Prostate gland (tissue), 2 donors: Measurements from ENCODE around the gene SAXO1.

Experiments
- CTCF ChIP-seq, 4 experiments: fragments of 200-600 bp in 2 of 4; fragments of 450-650 bp in 2 of 4; sonication (generic) in 2 of 4; IDR thresholded peaks; 1 replicate in 3 of 4; 2 replicates in 1 of 4; pipeline ENCODE4 v1.5.1; 2016 to 2019; ENCODE audit warnings: antibody characterized with exemption in 4 of 4, mild to moderate bottlenecking in 2 of 4, moderate library complexity in 2 of 4
- POLR2AphosphoS5 ChIP-seq: sonication (generic); formaldehyde crosslinking; IDR thresholded peaks from one replicate; pipeline ENCODE4 v1.6.1; 2017; ENCODE audit warnings: antibody characterized with exemption

DNA sequence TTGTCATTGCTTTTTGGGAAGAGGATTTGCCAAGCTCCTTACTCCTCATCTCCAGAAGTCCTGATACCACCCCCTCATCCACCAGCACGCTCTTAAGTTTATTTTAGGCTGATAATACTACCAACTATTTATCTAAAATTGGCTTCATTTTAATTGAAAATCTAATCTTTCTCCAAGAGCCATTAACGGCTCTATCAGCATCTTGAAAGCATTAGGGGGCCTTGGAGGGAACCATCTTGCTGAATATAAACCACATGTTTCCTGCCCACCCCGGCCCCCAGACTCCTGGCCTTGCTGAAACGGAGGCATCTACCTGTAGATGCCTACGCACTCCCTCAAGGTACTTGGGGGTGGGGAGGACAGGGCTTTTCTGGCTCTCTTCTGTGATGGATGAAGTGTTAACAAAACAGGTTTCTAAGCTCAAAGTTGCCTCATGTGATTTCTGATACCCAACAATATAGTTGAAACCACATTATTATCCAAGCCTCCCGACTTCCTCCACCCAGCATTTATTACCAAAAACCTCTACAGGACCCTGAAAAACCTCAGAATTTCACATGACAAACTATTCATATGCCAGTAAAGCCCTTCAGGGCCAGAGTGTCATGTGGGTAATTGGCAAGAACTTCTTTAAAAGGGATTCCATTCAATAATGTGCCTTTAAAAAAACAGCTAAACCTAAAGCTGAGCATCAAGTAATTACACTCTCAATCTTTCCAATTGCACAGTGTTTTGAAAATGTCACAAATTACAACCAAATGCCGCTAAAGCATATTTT is 96.7 kb downstream of the SAXO1 start:
- TF ChIP-seq CTCF (IDR thresholded peaks at IDR 0.05) (no peak), POLR2AphosphoS5 (no peak)
